Medulla oblongata (tissue), 1 donor: ENCODE data around the gene C4orf50.

ENCODE experiments used
- DNase-seq: peaks from one replicate; pipeline ENCODE4 v3.0.0-alpha.2; 2015; ENCODE audit errors: extremely low spot score

The C4orf50 gene

DNA sequence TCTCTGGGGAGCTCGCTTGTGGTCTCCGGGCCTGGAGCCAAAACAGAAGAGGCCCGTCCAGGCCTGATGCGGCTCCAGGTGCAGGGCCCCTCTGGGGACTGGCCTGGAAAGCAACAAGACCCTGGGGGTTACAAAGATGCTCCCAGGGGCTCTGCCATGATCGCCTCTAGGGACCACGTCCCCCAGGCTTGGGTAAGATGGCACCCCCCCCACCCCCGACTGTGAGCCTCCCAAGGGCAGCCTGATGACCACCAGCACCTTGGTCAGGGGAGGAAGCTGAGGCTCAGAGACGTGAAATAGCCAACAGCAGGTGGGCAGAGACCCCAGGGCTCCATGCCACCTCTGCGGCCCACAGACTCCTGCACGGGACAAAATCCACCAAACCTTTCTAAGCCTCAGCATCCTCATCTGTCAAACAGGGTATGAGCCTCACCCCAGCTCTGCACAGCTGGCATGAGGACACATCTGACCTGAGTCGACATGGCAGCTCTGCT is 25.4 kb downstream of the C4orf50 start:
- DNase-seq = no peak

GRCh38 chr4:5992171-5992827 is 25.9 kb downstream of the C4orf50 start:
- no peak for DNase-seq

- no peak for DNase-seq
Observed at GRCh38 chr4:5991405-5991804, 26.8 kb downstream of the C4orf50 start.

DNA sequence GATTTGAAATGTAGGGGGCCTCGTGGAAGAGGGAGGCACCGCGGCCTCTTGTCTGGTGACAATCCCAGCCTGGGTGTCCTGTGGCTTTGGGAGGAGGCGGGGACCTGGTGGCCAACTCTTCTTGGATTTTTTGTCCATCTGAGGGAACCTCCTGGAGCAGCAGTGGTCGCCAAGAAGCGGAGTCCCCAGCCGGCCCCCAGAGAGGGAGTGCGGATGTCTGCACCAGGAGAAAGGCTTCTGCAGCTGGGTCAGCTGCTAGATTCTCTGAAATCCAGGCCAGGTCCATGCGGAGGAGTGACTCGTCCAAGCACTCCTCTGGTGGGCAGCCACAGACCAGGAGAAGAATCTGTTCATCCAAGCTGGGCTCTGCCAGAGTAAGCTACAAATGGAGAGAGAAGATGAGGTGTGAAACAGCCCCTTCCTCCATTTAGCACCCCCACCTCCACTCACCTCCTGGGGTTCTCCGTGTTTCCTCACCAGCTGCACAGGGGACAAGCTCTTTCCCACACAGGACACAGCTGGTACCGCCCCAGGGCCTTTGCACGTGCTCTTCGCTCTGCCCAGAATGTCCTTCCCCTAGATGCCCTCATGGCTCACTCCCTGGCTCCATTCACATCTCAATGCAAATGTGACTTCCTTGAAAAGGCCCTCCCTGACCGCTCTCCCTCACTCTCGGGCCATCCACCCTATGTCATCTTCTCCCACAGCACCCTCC is 27.6 kb downstream of the C4orf50 start:
- no peak for DNase-seq

GRCh38 chr4:5989236-5990225 is 28.7 kb downstream of the C4orf50 start:
- DNase-seq = no peak

DNA sequence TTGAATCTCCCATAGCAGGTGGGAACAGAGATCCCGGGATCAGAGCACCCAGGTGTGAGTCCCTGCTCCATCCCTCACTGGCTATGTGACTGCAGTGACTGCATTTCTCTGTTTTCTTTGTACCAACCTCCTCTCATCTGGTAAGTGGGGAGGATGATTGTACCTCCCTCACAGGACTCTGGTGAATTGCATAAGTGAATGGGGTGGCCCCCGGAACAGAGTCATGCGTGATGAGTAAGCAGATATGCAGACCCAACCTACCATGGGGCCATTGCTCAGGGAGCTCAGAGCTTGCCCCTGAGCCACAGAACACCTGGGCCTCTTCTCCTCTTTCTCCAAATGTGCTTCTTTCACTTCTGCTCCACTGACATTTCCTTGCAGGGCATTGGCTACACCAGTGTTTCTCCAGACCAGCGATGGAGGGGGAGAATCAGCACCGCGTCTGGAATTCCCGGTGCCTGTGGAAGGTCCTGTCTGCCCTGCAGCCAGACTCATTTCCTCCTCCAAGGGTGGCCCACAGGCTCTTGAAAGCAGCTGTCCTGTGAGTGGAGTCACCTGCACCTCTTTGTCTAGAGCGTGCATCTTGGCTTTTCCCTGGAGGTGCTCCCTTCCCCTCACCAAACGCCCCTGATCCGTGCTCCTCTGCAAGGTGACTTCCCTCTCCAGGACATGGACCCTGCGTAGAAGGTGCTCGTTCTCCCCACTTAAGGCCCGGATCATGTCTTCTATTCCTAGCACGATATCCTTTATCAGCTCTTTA is 30.0 kb downstream of the C4orf50 start:
- DNase-seq = no peak

- no peak for DNase-seq
Observed at GRCh38 chr4:5984843-5985242, 33.4 kb downstream of the C4orf50 start.

GRCh38 chr4:5982156-5982973 is 35.9 kb downstream of the C4orf50 start:
- no peak for DNase-seq

- no peak for DNase-seq
Observed at GRCh38 chr4:5980436-5981155, 37.6 kb downstream of the C4orf50 start.

GRCh38 chr4:5979981-5980380 is 38.2 kb downstream of the C4orf50 start:
- no peak for DNase-seq

GRCh38 chr4:5976921-5977320 is 41.3 kb downstream of the C4orf50 start:
- no peak for DNase-seq

- no peak for DNase-seq
Observed at GRCh38 chr4:5976431-5976830, 41.8 kb downstream of the C4orf50 start.

DNA sequence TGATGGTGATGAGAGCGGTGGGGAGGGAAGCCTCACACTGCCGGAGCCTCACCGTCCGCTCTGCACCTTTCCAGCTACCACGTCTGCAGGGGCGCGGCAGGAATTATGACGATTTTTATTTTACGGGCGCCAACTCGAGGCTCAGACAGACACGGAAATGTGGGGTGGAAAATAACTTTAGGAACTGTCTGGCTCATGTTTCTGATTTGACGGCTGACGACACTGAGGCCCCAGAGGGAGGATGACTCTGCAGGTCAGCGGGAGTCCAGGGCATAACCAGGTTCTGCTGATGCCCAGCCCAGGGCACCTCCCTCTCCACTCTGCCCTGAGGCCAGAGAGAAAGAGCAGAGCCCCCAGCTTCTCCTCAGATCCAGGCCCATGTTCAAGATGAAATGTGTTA is 43.9 kb downstream of the C4orf50 start:
- no peak for DNase-seq

DNA sequence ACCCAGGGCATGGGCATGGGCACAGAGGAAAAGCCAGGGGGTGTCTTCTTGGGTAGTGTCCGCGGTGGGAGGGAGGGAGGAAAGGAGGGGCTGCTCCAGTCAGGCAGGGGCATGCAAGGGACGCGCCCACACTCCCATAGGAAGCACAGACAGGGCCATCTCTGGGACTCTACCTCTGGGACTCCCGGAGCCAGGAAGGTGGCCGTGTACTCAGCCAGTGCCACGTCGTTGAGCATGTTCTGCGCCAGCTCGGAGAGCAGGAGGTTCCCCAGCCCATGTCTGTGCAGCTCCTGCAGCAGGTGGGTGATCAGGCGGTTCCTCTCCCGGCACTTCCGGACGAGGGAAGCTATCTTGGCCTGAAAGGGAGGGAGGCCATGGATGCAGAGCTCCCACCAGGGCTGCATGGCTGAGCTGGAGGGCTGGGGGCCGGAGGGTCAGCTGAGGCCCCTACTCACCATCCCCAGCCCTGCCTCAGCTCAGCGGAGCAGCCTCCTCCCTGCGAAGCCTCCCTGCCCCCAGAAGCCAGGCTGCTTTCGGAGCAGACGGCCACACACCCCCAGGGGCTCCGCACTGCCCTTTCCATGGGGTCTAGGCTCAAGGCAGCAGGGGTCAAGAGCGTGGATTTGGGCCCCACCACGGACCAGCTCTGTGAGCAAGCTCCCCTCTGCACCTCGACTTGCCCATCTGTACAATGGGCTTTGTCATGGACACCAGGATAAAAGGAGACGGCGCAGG is 44.6 kb downstream of the C4orf50 start:
- no peak for DNase-seq

DNA sequence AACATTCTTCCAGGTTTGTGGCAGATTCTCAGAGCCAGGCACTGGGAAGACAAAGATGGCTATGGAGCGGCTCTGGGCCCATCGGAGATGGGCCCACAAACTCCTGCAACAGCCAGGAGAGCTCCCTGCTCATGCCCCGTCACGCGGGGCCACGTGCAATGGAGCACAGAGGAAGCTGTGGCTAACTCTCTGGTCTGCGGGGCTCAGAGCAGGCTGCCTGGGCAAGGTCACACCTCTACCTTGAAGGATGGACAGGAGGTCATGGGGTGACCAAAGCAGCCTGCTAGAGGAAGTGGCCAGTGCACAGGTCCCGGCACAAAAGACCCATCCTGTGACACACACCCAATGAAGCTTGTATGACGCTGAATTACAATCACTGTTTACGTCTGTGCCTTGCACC is 45.2 kb downstream of the C4orf50 start:
- no peak for DNase-seq

GRCh38 chr4:5972571-5972970 is 45.7 kb downstream of the C4orf50 start:
- no peak for DNase-seq

GRCh38 chr4:5971078-5971450 is 47.2 kb downstream of the C4orf50 start:
- no peak for DNase-seq

DNA sequence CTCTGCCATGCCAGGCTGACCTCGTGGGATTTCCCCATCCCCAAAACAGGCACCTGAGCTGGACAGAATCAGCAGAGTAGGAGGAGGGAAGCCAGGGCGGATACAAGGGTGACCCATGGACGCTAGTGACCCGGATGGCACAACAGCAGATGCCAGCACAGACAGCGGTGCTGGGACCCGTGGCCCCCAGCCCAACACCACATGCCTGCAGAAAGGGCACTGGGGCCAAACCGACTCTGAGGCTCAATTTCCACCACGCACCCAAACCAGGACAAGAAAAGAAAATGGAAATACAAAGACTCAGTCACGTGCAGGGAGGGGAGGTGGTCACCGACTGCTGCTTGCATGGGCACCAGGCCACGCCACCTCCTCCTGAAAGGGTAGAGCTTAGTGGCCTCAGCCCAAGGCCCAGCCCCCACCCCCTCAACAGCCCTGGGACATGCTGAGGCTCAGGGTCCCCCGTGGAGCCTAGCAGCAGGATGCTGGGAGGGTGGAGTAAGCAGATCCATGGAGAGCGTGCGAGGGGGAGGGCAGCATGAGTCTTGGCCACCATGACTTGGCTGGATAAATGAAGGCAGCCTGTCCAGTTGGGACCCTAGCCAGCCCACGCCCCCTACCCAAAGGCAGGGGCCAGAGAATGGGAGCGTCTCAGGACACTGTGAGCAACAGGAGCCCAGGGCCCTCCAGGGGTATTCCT is 47.7 kb downstream of the C4orf50 start:
- DNase-seq = no peak

DNA sequence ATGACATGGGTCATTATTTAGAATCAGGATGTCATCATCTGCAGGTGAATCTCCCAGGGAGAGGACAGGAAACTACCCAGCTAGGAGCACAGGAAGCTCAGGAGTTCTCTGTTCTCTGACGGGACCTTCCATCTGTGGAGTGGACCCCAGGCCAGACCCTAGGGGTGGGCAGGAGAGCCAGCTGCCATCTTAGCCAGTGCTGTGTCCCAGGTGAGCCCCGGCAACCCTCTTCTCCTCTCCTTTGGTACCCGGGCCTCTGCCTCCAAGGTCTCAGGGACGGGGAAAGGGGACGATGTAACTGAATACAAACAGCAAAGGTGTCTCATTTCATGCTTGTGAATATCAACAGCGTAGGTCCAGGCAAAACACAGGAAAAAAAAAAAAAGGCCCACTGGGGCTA is 48.5 kb downstream of the C4orf50 start:
- no peak for DNase-seq
